HEK293 (cell line): ENCODE data around the gene APOL2.

Experiments
- GLIS1 ChIP-seq: fragments of 450-650 bp; formaldehyde crosslinking; IDR thresholded peaks from 2 replicates; pipeline ENCODE4 v1.5.1; 2016; ENCODE audit warnings: missing biosample characterization, missing genetic modification characterization
- GLIS2 ChIP-seq: fragments of 450-650 bp; formaldehyde crosslinking; IDR thresholded peaks from 2 replicates; pipeline ENCODE4 v1.5.1; 2016; ENCODE audit warnings: missing biosample characterization, missing genetic modification characterization
- HOXD13 ChIP-seq: sonication (generic); formaldehyde crosslinking; IDR thresholded peaks from 2 replicates; pipeline ENCODE4 v1.8.0; 2022; ENCODE audit warnings: missing genetic modification reagents, borderline replicate concordance
- IKZF3 ChIP-seq: fragments of 450-650 bp; IDR thresholded peaks from 2 replicates; pipeline ENCODE4 v1.5.0; 2018; ENCODE audit warnings: missing biosample characterization, mild to moderate bottlenecking, missing genetic modification characterization, moderate library complexity
- INSM2 ChIP-seq: fragments of 450-650 bp; formaldehyde crosslinking; IDR thresholded peaks from 2 replicates; pipeline ENCODE4 v1.5.1; 2016; ENCODE audit warnings: missing biosample characterization, missing genetic modification characterization
- KLF1 ChIP-seq: fragments of 450-650 bp; formaldehyde crosslinking; IDR thresholded peaks from 2 replicates; pipeline ENCODE4 v1.5.1; 2016; ENCODE audit warnings: missing biosample characterization, missing genetic modification characterization
- KLF7 ChIP-seq: fragments of 450-650 bp; formaldehyde crosslinking; IDR thresholded peaks from 2 replicates; pipeline ENCODE4 v1.5.1; 2016; ENCODE audit warnings: missing biosample characterization, missing genetic modification characterization, borderline replicate concordance
- KLF9 ChIP-seq: fragments of 450-650 bp; formaldehyde crosslinking; IDR thresholded peaks from 2 replicates; pipeline ENCODE4 v1.5.1; 2016; ENCODE audit warnings: missing biosample characterization, missing genetic modification characterization, low read depth
- PATZ1 ChIP-seq: fragments of 450-650 bp; formaldehyde crosslinking; IDR thresholded peaks from 2 replicates; pipeline ENCODE4 v1.5.1; 2016; ENCODE audit warnings: missing biosample characterization, missing genetic modification characterization
- PBX3 ChIP-seq: sonication (generic); formaldehyde crosslinking; IDR thresholded peaks from 2 replicates; pipeline ENCODE4 v1.8.1; 2022; ENCODE audit warnings: mild to moderate bottlenecking, moderate library complexity, missing genetic modification reagents
- ZIC2 ChIP-seq: fragments of 450-650 bp; formaldehyde crosslinking; IDR thresholded peaks from 2 replicates; pipeline ENCODE4 v1.5.1; 2016; ENCODE audit warnings: missing biosample characterization, missing genetic modification characterization
- ZNF112 ChIP-seq: fragments of 450-650 bp; formaldehyde crosslinking; IDR thresholded peaks from 2 replicates; pipeline ENCODE4 v1.5.0; 2017; ENCODE audit warnings: missing biosample characterization, missing genetic modification characterization
- ZNF2 ChIP-seq: fragments of 450-650 bp; formaldehyde crosslinking; IDR thresholded peaks from 2 replicates; pipeline ENCODE4 v1.5.1; 2016; ENCODE audit warnings: missing biosample characterization, missing genetic modification characterization
- ZNF341 ChIP-seq: fragments of 450-650 bp; formaldehyde crosslinking; IDR thresholded peaks from 2 replicates; pipeline ENCODE4; 2016; ENCODE audit warnings: low read depth, missing biosample characterization, missing genetic modification characterization
- ZNF394 ChIP-seq: fragments of 450-650 bp; formaldehyde crosslinking; IDR thresholded peaks from 2 replicates; pipeline ENCODE4 v1.5.1; 2016; ENCODE audit warnings: missing biosample characterization, missing genetic modification characterization, mild to moderate bottlenecking, moderate library complexity, borderline replicate concordance
- ZNF544 ChIP-seq: fragments of 450-650 bp; formaldehyde crosslinking; IDR thresholded peaks from 2 replicates; pipeline ENCODE4 v1.5.0; 2017; ENCODE audit warnings: missing biosample characterization, missing genetic modification characterization
- ZNF555 ChIP-seq: fragments of 450-650 bp; formaldehyde crosslinking; conservative IDR thresholded peaks from 2 replicates; pipeline ENCODE4 v1.5.1; 2017; ENCODE audit warnings: missing biosample characterization, mild to moderate bottlenecking, missing genetic modification characterization, inconsistent platforms
- ZNF560 ChIP-seq: fragments of 450-650 bp; formaldehyde crosslinking; IDR thresholded peaks from 2 replicates; pipeline ENCODE4 v1.5.1; 2017; ENCODE audit warnings: missing biosample characterization, missing genetic modification characterization, borderline replicate concordance
- ZNF610 ChIP-seq: fragments of 450-650 bp; formaldehyde crosslinking; IDR thresholded peaks from 2 replicates; pipeline ENCODE4 v1.5.1; 2016; ENCODE audit warnings: missing biosample characterization, missing genetic modification characterization, borderline replicate concordance
- ZNF76 ChIP-seq: fragments of 450-650 bp; formaldehyde crosslinking; IDR thresholded peaks from 2 replicates; pipeline ENCODE4; 2016; ENCODE audit warnings: low read depth, missing biosample characterization, missing genetic modification characterization, borderline replicate concordance
- TF ChIP-seq, protein P1 (sequence below): fragments of 450-650 bp; formaldehyde crosslinking; IDR thresholded peaks from 2 replicates; pipeline ENCODE4 v1.5.1; 2017; ENCODE audit warnings: missing biosample characterization, missing genetic modification characterization
- TF ChIP-seq, protein P2 (sequence below): fragments of 450-650 bp; IDR thresholded peaks from 2 replicates; pipeline ENCODE4 v1.5.1; 2018; ENCODE audit warnings: missing biosample characterization, missing genetic modification characterization
- TF ChIP-seq, protein P3 (sequence below): fragments of 450-650 bp; formaldehyde crosslinking; IDR thresholded peaks from 2 replicates; pipeline ENCODE4 v1.5.1; 2017; ENCODE audit warnings: missing biosample characterization, missing genetic modification characterization
- TF ChIP-seq, protein P4 (sequence below): fragments of 450-650 bp; formaldehyde crosslinking; IDR thresholded peaks from 2 replicates; pipeline ENCODE4 v1.5.1; 2016; ENCODE audit warnings: missing biosample characterization, missing genetic modification characterization, low read depth

Gene APOL2

DNA sequence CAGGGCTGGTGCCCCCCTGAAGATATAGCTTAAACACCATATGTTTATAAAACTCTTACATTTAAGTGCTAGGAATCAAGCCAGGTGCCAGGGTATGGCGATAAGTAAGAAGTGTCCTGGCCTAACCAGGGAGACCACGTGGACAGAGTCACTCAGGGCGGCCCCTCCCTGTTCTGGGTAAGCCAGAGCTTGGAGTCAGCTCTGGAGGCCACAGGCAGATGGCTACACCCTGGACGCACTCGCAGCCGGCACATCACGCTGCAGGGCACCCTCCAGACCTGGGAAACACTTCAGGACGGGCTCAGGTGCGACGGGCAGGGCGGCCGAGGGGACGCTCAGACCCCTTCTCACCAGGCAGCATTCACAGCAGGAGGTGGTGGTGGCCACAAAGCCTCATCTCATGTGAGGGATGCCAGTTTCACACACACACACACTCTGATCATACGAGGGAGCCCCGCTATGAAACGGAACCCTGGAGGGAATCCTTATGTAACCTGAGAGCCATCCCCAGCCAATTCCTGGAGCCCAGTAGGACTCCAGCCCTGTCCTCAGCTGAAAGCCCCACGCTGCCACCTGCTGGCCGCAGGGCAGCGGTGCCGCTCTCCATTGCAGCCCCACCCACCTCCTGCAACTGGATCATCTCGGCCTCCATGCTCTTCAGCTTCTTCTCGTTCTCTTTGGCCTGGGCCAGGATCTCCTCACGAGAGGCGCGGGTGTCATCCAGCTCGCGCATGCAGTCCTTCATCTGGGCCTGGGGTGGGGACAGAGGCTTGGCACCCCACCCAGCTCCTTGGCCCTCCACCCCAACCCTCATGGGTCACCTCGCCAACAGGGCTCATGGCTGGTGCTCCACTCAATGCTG, 47.0 kb upstream of the APOL2 start (continued):
- TF ChIP-seq GLIS1 (tag by site-specific recombination), result peak; percentile 43; the same call in 1 of the 2 replicates
- TF ChIP-seq ZNF112 (tag by site-specific recombination), result no peak
- peak; percentile 78 for TF ChIP-seq KLF1
- no peak for TF ChIP-seq ZNF555
- TF ChIP-seq ZNF394 (tag by site-specific recombination), result 0 out of 2 replicates have a peak, but pooled peaks have one; percentile 47
- TF ChIP-seq GLIS2 (tag by site-specific recombination), result no peak
- TF ChIP-seq ZNF76 (tag by site-specific recombination), result 0 out of 2 replicates have a peak, but pooled peaks have one; percentile 10
- no peak for TF ChIP-seq ZNF544
- TF ChIP-seq, protein P1, sequence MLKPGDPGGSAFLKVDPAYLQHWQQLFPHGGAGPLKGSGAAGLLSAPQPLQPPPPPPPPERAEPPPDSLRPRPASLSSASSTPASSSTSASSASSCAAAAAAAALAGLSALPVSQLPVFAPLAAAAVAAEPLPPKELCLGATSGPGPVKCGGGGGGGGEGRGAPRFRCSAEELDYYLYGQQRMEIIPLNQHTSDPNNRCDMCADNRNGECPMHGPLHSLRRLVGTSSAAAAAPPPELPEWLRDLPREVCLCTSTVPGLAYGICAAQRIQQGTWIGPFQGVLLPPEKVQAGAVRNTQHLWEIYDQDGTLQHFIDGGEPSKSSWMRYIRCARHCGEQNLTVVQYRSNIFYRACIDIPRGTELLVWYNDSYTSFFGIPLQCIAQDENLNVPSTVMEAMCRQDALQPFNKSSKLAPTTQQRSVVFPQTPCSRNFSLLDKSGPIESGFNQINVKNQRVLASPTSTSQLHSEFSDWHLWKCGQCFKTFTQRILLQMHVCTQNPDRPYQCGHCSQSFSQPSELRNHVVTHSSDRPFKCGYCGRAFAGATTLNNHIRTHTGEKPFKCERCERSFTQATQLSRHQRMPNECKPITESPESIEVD (tag by site-specific recombination), result no peak
- TF ChIP-seq PBX3 (CRISPR knock-in tag), result 0 out of 2 replicates have a peak, but pooled peaks have one; percentile 55
- TF ChIP-seq INSM2 (tag by site-specific recombination), result no peak
- TF ChIP-seq, protein P2, sequence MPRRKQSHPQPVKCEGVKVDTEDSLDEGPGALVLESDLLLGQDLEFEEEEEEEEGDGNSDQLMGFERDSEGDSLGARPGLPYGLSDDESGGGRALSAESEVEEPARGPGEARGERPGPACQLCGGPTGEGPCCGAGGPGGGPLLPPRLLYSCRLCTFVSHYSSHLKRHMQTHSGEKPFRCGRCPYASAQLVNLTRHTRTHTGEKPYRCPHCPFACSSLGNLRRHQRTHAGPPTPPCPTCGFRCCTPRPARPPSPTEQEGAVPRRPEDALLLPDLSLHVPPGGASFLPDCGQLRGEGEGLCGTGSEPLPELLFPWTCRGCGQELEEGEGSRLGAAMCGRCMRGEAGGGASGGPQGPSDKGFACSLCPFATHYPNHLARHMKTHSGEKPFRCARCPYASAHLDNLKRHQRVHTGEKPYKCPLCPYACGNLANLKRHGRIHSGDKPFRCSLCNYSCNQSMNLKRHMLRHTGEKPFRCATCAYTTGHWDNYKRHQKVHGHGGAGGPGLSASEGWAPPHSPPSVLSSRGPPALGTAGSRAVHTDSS (tag by site-specific recombination), result no peak
- TF ChIP-seq HOXD13 (CRISPR knock-in tag), result no peak
- TF ChIP-seq KLF7 (tag by site-specific recombination), result 0 out of 2 replicates have a peak, but pooled peaks have one; percentile 54
- TF ChIP-seq, protein P3, sequence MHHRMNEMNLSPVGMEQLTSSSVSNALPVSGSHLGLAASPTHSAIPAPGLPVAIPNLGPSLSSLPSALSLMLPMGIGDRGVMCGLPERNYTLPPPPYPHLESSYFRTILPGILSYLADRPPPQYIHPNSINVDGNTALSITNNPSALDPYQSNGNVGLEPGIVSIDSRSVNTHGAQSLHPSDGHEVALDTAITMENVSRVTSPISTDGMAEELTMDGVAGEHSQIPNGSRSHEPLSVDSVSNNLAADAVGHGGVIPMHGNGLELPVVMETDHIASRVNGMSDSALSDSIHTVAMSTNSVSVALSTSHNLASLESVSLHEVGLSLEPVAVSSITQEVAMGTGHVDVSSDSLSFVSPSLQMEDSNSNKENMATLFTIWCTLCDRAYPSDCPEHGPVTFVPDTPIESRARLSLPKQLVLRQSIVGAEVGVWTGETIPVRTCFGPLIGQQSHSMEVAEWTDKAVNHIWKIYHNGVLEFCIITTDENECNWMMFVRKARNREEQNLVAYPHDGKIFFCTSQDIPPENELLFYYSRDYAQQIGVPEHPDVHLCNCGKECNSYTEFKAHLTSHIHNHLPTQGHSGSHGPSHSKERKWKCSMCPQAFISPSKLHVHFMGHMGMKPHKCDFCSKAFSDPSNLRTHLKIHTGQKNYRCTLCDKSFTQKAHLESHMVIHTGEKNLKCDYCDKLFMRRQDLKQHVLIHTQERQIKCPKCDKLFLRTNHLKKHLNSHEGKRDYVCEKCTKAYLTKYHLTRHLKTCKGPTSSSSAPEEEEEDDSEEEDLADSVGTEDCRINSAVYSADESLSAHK (tag by site-specific recombination), result no peak
- TF ChIP-seq ZNF610, result no peak
- no peak for TF ChIP-seq ZNF560
- peak; percentile 83 for TF ChIP-seq IKZF3
- peak; percentile 84 for TF ChIP-seq ZIC2 (tag by site-specific recombination)
- TF ChIP-seq, protein P4, sequence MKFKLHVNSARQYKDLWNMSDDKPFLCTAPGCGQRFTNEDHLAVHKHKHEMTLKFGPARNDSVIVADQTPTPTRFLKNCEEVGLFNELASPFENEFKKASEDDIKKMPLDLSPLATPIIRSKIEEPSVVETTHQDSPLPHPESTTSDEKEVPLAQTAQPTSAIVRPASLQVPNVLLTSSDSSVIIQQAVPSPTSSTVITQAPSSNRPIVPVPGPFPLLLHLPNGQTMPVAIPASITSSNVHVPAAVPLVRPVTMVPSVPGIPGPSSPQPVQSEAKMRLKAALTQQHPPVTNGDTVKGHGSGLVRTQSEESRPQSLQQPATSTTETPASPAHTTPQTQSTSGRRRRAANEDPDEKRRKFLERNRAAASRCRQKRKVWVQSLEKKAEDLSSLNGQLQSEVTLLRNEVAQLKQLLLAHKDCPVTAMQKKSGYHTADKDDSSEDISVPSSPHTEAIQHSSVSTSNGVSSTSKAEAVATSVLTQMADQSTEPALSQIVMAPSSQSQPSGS (tag by site-specific recombination), result no peak
- TF ChIP-seq ZNF341, result no peak
- peak; percentile 92 for TF ChIP-seq KLF9 (tag by site-specific recombination)
- peak; percentile 90 for TF ChIP-seq ZNF2 (tag by site-specific recombination)
- TF ChIP-seq PATZ1 (tag by site-specific recombination), result no peak
